ENCODE results near the gene PRSS1. TPM values are rescaled to one million over a fixed set of nuclear protein-coding genes. Genes with fewer than 3 reads are reported as not detected.

PRSS1 gene
- total RNA-seq, 4 donors from 2014 or later = not detected

DNA sequence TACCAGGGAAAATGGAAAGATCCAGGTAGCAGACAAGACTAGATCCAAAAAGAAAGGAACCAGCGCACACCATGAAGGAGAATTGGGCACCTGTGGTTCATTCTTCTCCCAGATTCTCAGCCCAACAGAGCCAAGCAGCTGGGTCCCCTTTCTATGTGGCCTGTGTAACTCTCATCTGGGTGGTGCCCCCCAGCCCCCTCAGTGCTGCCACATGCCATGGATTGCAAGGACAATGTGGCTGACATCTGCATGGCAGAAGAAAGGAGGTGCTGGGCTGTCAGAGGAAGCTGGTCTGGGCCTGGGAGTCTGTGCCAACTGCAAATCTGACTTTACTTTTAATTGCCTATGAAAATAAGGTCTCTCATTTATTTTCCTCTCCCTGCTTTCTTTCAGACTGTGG, 42.9 kb downstream of the PRSS1 start:
- DNase-seq = no peak
- Histone ChIP-seq H3K36me3 (no peaks in the 10 kb centered on the region), H3K27ac (no peak overlapping the region), H3K27me3 (peaks cover 5 to 48% (median 8%) of the 10 kb centered on the region in 4 donors), H3K4me1 (peaks cover 8 to 10% (median 9%) of the 10 kb centered on the region in 3 donors), H3K4me3 (no peak overlapping the region), H3K9me3 (no peaks in the 10 kb centered on the region)
- WGBS, 2 donors = 83 to 100% methylated on average over 1 of the region's 1 CpG
- intact Hi-C loops (cut with DNase I) = no loop called here
- TF ChIP-seq, protein P1, sequence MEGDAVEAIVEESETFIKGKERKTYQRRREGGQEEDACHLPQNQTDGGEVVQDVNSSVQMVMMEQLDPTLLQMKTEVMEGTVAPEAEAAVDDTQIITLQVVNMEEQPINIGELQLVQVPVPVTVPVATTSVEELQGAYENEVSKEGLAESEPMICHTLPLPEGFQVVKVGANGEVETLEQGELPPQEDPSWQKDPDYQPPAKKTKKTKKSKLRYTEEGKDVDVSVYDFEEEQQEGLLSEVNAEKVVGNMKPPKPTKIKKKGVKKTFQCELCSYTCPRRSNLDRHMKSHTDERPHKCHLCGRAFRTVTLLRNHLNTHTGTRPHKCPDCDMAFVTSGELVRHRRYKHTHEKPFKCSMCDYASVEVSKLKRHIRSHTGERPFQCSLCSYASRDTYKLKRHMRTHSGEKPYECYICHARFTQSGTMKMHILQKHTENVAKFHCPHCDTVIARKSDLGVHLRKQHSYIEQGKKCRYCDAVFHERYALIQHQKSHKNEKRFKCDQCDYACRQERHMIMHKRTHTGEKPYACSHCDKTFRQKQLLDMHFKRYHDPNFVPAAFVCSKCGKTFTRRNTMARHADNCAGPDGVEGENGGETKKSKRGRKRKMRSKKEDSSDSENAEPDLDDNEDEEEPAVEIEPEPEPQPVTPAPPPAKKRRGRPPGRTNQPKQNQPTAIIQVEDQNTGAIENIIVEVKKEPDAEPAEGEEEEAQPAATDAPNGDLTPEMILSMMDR (IDR thresholded peaks at IDR 0.05) = no peak
- TF ChIP-seq POLR2A (IDR thresholded peaks at IDR 0.05) = no peak

DNA sequence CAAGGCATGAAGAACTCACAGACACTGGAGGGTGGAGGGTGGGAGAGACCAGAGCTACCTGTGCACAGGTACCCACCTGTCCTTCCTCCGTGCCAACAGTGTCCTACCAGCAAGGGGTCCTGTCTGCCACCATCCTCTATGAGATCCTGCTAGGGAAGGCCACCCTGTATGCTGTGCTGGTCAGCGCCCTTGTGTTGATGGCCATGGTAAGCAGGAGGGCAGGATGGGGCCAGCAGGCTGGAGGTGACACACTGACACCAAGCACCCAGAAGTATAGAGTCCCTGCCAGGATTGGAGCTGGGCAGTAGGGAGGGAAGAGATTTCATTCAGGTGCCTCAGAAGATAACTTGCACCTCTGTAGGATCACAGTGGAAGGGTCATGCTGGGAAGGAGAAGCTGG, 43.3 kb downstream of the PRSS1 start:
- no peak for TF ChIP-seq POLR2A (IDR thresholded peaks at IDR 0.05)
- TF ChIP-seq, protein P1 (IDR thresholded peaks at IDR 0.05) = no peak
- Histone ChIP-seq H3K4me3 (no peak overlapping the region), H3K9me3 (no peaks in the 10 kb centered on the region), H3K27me3 (peaks cover 9 to 53% (median 11%) of the 10 kb centered on the region in 4 donors), H3K4me1 (peaks cover 13 to 15% (median 14%) of the 10 kb centered on the region in 3 donors), H3K36me3 (no peaks in the 10 kb centered on the region), H3K27ac (no peak overlapping the region)
- intact Hi-C loops (cut with DNase I) = no loop called here
- no peak for DNase-seq
- 83% methylated on average over 2 of the region's 2 CpGs; no CpG with 5 or more reads in 1 of the 2 donors for WGBS, 2 donors

DNA sequence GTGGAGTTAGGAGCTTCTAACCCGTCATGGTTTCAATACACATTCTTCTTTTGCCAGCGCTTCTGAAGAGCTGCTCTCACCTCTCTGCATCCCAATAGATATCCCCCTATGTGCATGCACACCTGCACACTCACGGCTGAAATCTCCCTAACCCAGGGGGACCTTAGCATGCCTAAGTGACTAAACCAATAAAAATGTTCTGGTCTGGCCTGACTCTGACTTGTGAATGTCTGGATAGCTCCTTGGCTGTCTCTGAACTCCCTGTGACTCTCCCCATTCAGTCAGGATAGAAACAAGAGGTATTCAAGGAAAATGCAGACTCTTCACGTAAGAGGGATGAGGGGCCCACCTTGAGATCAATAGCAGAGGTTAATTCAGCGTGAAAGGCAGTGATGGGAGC, 43.9 kb downstream of the PRSS1 start:
- Histone ChIP-seq H3K9me3 (no peaks in the 10 kb centered on the region), H3K27me3 (peaks cover 13 to 58% (median 14%) of the 10 kb centered on the region in 4 donors), H3K27ac (no peak overlapping the region), H3K4me3 (no peak overlapping the region), H3K36me3 (no peaks in the 10 kb centered on the region), H3K4me1 (peaks cover 15 to 20% (median 18%) of the 10 kb centered on the region in 3 donors)
- 73% methylated on average over 5 of the region's 5 CpGs for WGBS, 2 donors
- TF ChIP-seq POLR2A (IDR thresholded peaks at IDR 0.05) = no peak
- TF ChIP-seq, protein P1 (IDR thresholded peaks at IDR 0.05) = no peak
- intact Hi-C loops (cut with DNase I) = no loop called here
- DNase-seq = no peak

DNA sequence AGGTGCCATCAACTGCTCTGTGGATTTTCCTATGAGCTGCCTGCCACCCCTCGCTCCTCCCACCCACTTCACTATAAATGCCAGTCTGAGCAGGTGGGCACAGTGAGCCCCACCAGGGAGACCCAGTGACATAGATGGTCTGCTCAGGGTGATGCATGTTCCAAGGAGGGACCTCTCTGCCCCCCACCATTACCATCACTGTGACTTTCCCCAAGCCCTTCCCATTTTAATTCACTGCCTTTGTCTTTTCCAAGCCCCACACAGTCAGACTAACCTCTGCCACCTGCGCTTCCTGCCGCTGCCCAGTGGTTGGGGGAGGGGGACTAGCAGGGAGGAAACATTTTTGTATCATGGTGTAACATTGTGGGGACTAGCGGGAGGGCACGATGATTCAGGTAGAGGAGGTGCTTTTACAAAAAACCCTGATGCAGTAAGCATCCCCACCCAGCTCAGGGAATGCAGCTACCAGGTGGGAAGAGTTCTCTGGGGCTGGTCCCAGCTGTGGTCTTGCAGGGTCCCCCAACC, 46.1 kb downstream of the PRSS1 start:
- no peak for DNase-seq
- WGBS, 2 donors = 44 to 53% methylated on average over 5 of the region's 5 CpGs
- Histone ChIP-seq H3K4me1 (peaks cover 15 to 20% (median 18%) of the 10 kb centered on the region in 3 donors), H3K9me3 (no peaks in the 10 kb centered on the region), H3K36me3 (no peaks in the 10 kb centered on the region), H3K27me3 (peaks cover 13 to 72% (median 17%) of the 10 kb centered on the region in 4 donors), H3K27ac (peak overlapping the region in 2 of 4 donors; percentile 64 to 78), H3K4me3 (peak overlapping the region in 1 of 4 donors; percentile 49)
- intact Hi-C loops (cut with DNase I) = no loop called here
- peak in 1 of 4 donors; percentile 18 for TF ChIP-seq POLR2A (IDR thresholded peaks at IDR 0.05)
- TF ChIP-seq, protein P1 (IDR thresholded peaks at IDR 0.05) = no peak

DNA sequence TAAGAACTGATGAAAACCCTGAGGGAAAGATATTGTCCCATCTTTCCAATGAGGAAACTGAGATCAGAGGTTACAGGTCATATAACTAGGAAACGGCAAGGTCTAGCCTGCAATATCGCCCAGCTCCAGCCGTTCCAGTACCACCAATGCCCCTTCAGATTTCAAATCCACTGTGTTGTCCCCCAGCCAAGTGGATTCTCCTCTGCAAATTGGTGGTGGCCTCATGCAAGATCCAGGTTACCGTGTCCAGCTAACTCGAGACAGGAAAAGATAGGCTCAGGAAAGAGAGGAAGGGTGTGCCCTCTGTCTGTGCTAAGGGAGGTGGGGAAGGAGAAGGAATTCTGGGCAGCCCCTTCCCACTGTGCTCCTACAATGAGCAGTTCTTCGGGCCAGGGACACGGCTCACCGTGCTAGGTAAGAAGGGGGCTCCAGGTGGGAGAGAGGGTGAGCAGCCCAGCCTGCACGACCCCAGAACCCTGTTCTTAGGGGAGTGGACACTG, 46.8 kb downstream of the PRSS1 start:
- WGBS, 2 donors = 47 to 55% methylated on average over 7 of the region's 9 CpGs
- no peak for TF ChIP-seq POLR2A (IDR thresholded peaks at IDR 0.05)
- TF ChIP-seq, protein P1 (IDR thresholded peaks at IDR 0.05) = no peak
- no peak for DNase-seq
- Histone ChIP-seq H3K36me3 (no peaks in the 10 kb centered on the region), H3K27ac (peak overlapping the region; percentile 64 to 78 (median 72)), H3K4me1 (peaks cover 15 to 20% (median 18%) of the 10 kb centered on the region in 3 donors), H3K4me3 (peak overlapping the region; percentile 28 to 63 (median 44)), H3K9me3 (no peaks in the 10 kb centered on the region), H3K27me3 (peaks cover 13 to 77% (median 17%) of the 10 kb centered on the region in 4 donors)
- intact Hi-C loops (cut with DNase I) = no loop called here

All from esophagus squamous epithelium (tissue), 5 donors.